ENCODE measurements around the gene NCK1. TPM values are rescaled to one million over a fixed set of nuclear protein-coding genes. Genes with fewer than 3 reads are reported as not detected.

NCK1 gene
- polyA plus RNA-seq, 2 of the 4 experiments (the other 2 are of a cell fraction): 30.2 to 60.8 TPM

- CTCF ChIA-PET: no interaction called here
- POLR2A ChIA-PET: no interaction called here
- ATAC-seq (no peak), DNase-seq (ENCODE audit: low read depth in 1 of 2, low spot score in 1 of 2) (no peak), FAIRE-seq (no peak)
- H3K27ac ChIP-seq: peak overlapping the region in 1 of 2 experiments; percentile 84; a peak in 3 of 6 replicates
- WGBS (ENCODE audit: missing lambda C conversion rate): 96% methylated on average over 2 of the region's 2 CpGs
- H3K9me3 ChIP-seq: no peaks in the 10 kb centered on the region
- 0 out of 3 replicates have a peak overlapping the region, but pooled peaks have one; percentile 19 for H3K4me2 ChIP-seq
- peaks cover 58% of the 10 kb centered on the region for H3K4me1 ChIP-seq
- H3K4me3 ChIP-seq: no peak overlapping the region
- no peak for TF ChIP-seq RFX5 (IDR thresholded peaks at IDR 0.05)
- TF ChIP-seq HOXA7 (CRISPR knock-in tag; IDR thresholded peaks at IDR 0.05): no peak
- TF ChIP-seq FOSL2 (IDR thresholded peaks at IDR 0.05): no peak
- no peak for TF ChIP-seq FOSL2 (CRISPR knock-in tag; IDR thresholded peaks at IDR 0.05)
Measured at GRCh38 chr3:136954251-136954650, 92.2 kb downstream of the NCK1 start.

- H3K27ac ChIP-seq: peak overlapping the region; percentile 76 to 84
- no peak for TF ChIP-seq HDAC2 (IDR thresholded peaks at IDR 0.05)
- no peak for TF ChIP-seq FOSL2 (IDR thresholded peaks at IDR 0.05)
- TF ChIP-seq FOSL2 (CRISPR knock-in tag; IDR thresholded peaks at IDR 0.05): no peak
- no peak for TF ChIP-seq HMGXB4 (CRISPR knock-in tag; IDR thresholded peaks at IDR 0.05; ENCODE audit: borderline replicate concordance)
- no peak for TF ChIP-seq FOXS1 (CRISPR knock-in tag; IDR thresholded peaks at IDR 0.05)
- no peak for TF ChIP-seq CBX8 (IDR thresholded peaks at IDR 0.05)
- TF ChIP-seq ZFP36 (IDR thresholded peaks at IDR 0.05; ENCODE audit: borderline replicate concordance, partially characterized antibody): no peak
- no peak for TF ChIP-seq GATA3 (IDR thresholded peaks at IDR 0.05; ENCODE audit: borderline replicate concordance)
- no peak for TF ChIP-seq ZSCAN20 (CRISPR knock-in tag; IDR thresholded peaks at IDR 0.05)
- no peak for TF ChIP-seq CEBPB (IDR thresholded peaks at IDR 0.05)
- TF ChIP-seq NR3C1 (IDR thresholded peaks at IDR 0.05): no peak
- TF ChIP-seq ESRRA (IDR thresholded peaks at IDR 0.05; ENCODE audit: borderline replicate concordance, low read length): no peak
- TF ChIP-seq JUNB (IDR thresholded peaks at IDR 0.05): no peak
- TF ChIP-seq RFX5 (IDR thresholded peaks at IDR 0.05): no peak
- ChIA-PET CTCF (interaction anchor here (2.0 kb wide), 1 partner anchor 59 kb away, joined by 5 read pairs; no protein-coding TSS in a partner anchor), POLR2A (interaction anchor here (0.9 kb wide), 1 partner anchor 203 kb away, joined by 3 read pairs; the partner anchor contains the start of gene STAG1)
- H3K4me2 ChIP-seq: peak overlapping the region; percentile 60
- FAIRE-seq: no peak
- DNase-seq (ENCODE audit: low read depth in 1 of 2, low spot score in 1 of 2): no peak
- H3K9me3 ChIP-seq: no peaks in the 10 kb centered on the region
- H3K4me1 ChIP-seq: peaks cover 60% of the 10 kb centered on the region
- 58% methylated on average over 4 of the region's 4 CpGs for WGBS (ENCODE audit: missing lambda C conversion rate)
- ATAC-seq: peak; percentile 37 to 64; a peak in 3 of 6 replicates
- H3K4me3 ChIP-seq: no peak overlapping the region
Measured at GRCh38 chr3:136954980-136955780, 93.2 kb downstream of the NCK1 start.

- WGBS (ENCODE audit: missing lambda C conversion rate): 26% methylated on average over 2 of the region's 2 CpGs
- Histone ChIP-seq H3K4me1 (peaks cover 66% of the 10 kb centered on the region), H3K9me3 (no peaks in the 10 kb centered on the region), H3K4me2 (peak overlapping the region; percentile 60), H3K4me3 (no peak overlapping the region), H3K27ac (peak overlapping the region; percentile 76 to 84)
- peak; percentile 89 to 91 for ATAC-seq
- no peak for FAIRE-seq
- DNase-seq (ENCODE audit: low read depth in 1 of 2, low spot score in 1 of 2): peak; percentile 26 to 66
- TF ChIP-seq KDM5A (IDR thresholded peaks at IDR 0.05) (no peak), HEYL (CRISPR knock-in tag; IDR thresholded peaks at IDR 0.05) (no peak), ZNF302 (CRISPR knock-in tag; IDR thresholded peaks at IDR 0.05) (no peak), FOSL2 (IDR thresholded peaks at IDR 0.05) (no peak), FOSL2 (CRISPR knock-in tag; IDR thresholded peaks at IDR 0.05) (peak; percentile 49), ZFP36 (IDR thresholded peaks at IDR 0.05; ENCODE audit: borderline replicate concordance, partially characterized antibody) (no peak), CHD2 (IDR thresholded peaks at IDR 0.05; ENCODE audit: low read length, partially characterized antibody) (no peak), EP300 (IDR thresholded peaks at IDR 0.05) (no peak), BCL3 (IDR thresholded peaks at IDR 0.05) (no peak)
- ChIA-PET CTCF (interaction anchor here (2.0 kb wide), 1 partner anchor 58 kb away, joined by 5 read pairs; no protein-coding TSS in a partner anchor), POLR2A (interaction anchor here (0.9 kb wide), 1 partner anchor 203 kb away, joined by 3 read pairs; the partner anchor contains the start of gene STAG1)
Measured at GRCh38 chr3:136955813-136956212, 93.8 kb downstream of the NCK1 start.

All from A549 (cell line).